ENCODE results near the gene SRL.

- TF ChIP-seq CTCF (conservative IDR thresholded peaks at IDR 0.05; ENCODE audit: low read depth, low read length): no peak
- no peak for TF ChIP-seq EZH2 (IDR thresholded peaks at IDR 0.05; ENCODE audit: low read length, unreplicated experiment)
These were observed 51.1 kb downstream of the SRL start for GRCh38 chr16:4190712-4191333.

All from PC-3 (cell line).